B cell (primary cell): ENCODE measurements around the gene MINDY4B. TPM values are rescaled to one million over a fixed set of nuclear protein-coding genes. Genes with fewer than 3 reads are reported as not detected.

Experiments
- ATAC-seq: fragments of 200-7000 bp; cut with Tn5 transposase; one replicate; pipeline ENCODE4 v1.10.0; 2021; ENCODE audit warnings: low read depth, mild to moderate bottlenecking, moderate number of reproducible peaks, moderate library complexity
- CTCF ChIA-PET: fragments of 350-600 bp; sonication (Branson Sonifier 250); formaldehyde crosslinking; loops from one replicate; lab custom pipeline; 2021; ENCODE audit warnings: antibody characterized with exemption, inconsistent platforms; lab: Charles Lee
- POLR2A ChIA-PET: fragments of 350-600 bp; sonication (Branson Sonifier 250); formaldehyde crosslinking; loops from one replicate; lab custom pipeline; 2021; ENCODE audit warnings: antibody characterized with exemption; lab: Charles Lee
- DNase-seq: peaks from one replicate; pipeline ENCODE4 v3.0.0; 2013
- H2AFZ ChIP-seq: 2 replicates; pipeline ENCODE4 v1.6.1; 2012; ENCODE audit warnings: mild to moderate bottlenecking, low read depth, low read length; ENCODE audit not compliant: insufficient read depth, poor library complexity, severe bottlenecking
- H3K27ac ChIP-seq, 2 donors: 1 replicate in 1 of 2; 2 replicates in 1 of 2; pipeline ENCODE4 v1.5.1; 2012 to 2013; ENCODE audit warnings: low read length in 2 of 2, mild to moderate bottlenecking in 2 of 2, moderate library complexity in 1 of 2
- H3K27me3 ChIP-seq, 4 experiments: fragments of 200-600 bp in 1 of 4; sonication (generic) in 1 of 4; replicated peaks in 1 of 4; 1 replicate in 2 of 4; 2 replicates in 2 of 4; pipeline versions ENCODE4 v1.6.1 to v1.7.0; 2013 to 2016; ENCODE audit warnings: low read length in 3 of 4, mild to moderate bottlenecking in 2 of 4, mixed read lengths in 1 of 4, moderate library complexity in 1 of 4; ENCODE audit not compliant: insufficient read depth in 4 of 4, control insufficient read depth in 3 of 4; ENCODE audit errors: control extremely low read depth in 1 of 4
- H3K36me3 ChIP-seq, 2 experiments: replicated peaks in 1 of 2; 1 replicate in 1 of 2; 2 replicates in 1 of 2; pipeline versions ENCODE4 v1.6.1 to v1.7.1; 2013; ENCODE audit warnings: low read length in 1 of 2; ENCODE audit not compliant: insufficient read depth in 2 of 2, control insufficient read depth in 1 of 2; ENCODE audit errors: control extremely low read depth in 1 of 2, extremely low read depth in 1 of 2
- H3K4me1 ChIP-seq, 2 donors: fragments of 200-600 bp in 1 of 2; sonication (generic) in 1 of 2; 1 replicate in 1 of 2; 2 replicates in 1 of 2; pipeline versions ENCODE4 v1.5.1 to v1.6.1; 2013 to 2017; ENCODE audit warnings: low read length in 2 of 2; ENCODE audit not compliant: control insufficient read depth in 2 of 2, insufficient read depth in 2 of 2
- H3K4me2 ChIP-seq: replicated peaks from 2 replicates; pipeline ENCODE3; 2012; ENCODE audit warnings: mild to moderate bottlenecking, low read depth, low read length; ENCODE audit not compliant: poor library complexity, severe bottlenecking
- H3K4me3 ChIP-seq, 5 experiments: fragments of 200-600 bp in 1 of 5; sonication (generic) in 1 of 5; 1 replicate in 3 of 5; 2 replicates in 2 of 5; pipeline versions ENCODE4 v1.5.1 to v1.7.0; 2011 to 2016; ENCODE audit warnings: low read length in 4 of 5, mild to moderate bottlenecking in 4 of 5, low read depth in 2 of 5, control low read depth in 1 of 5, moderate library complexity in 1 of 5; ENCODE audit not compliant: insufficient read depth in 1 of 5; ENCODE audit errors: control extremely low read depth in 1 of 5, extremely low read depth in 1 of 5
- H3K79me2 ChIP-seq: fragments of 200-600 bp; sonication (generic); one replicate; pipeline ENCODE4 v1.6.0; 2016; ENCODE audit warnings: low read length; ENCODE audit not compliant: control insufficient read depth, insufficient read depth
- H3K9ac ChIP-seq: fragments of 200-600 bp; sonication (generic); 2 replicates; pipeline ENCODE4 v1.6.1; 2017; ENCODE audit warnings: mild to moderate bottlenecking, low read length, moderate library complexity
- H3K9me3 ChIP-seq, 3 donors: one replicate each; pipeline versions ENCODE4 v1.6.1 to v1.7.1; 2013; ENCODE audit warnings: low read length in 2 of 3; ENCODE audit not compliant: control insufficient read depth in 2 of 3, insufficient read depth in 1 of 3; ENCODE audit errors: control extremely low read depth in 1 of 3
- H4K20me1 ChIP-seq: 2 replicates; pipeline ENCODE4 v1.6.0; 2012; ENCODE audit warnings: mild to moderate bottlenecking, low read length; ENCODE audit not compliant: insufficient read depth, control insufficient read depth, poor library complexity, severe bottlenecking
- H3K27ac Mint-ChIP-seq: one replicate; pipeline ENCODE4 v1.8.0; 2021; ENCODE audit warnings: mixed read lengths
- H3K27me3 Mint-ChIP-seq: one replicate; pipeline ENCODE4 v1.8.0; 2021; ENCODE audit warnings: mixed read lengths
- H3K4me1 Mint-ChIP-seq: one replicate; pipeline ENCODE4 v1.8.0; 2021; ENCODE audit warnings: mixed read lengths
- H3K4me3 Mint-ChIP-seq: one replicate; pipeline ENCODE4 v1.8.0; 2021; ENCODE audit warnings: mixed read lengths
- H3K9me3 Mint-ChIP-seq: one replicate; pipeline ENCODE4 v1.8.0; 2022; ENCODE audit warnings: mixed read lengths; ENCODE audit not compliant: insufficient read depth
- EZH2 ChIP-seq: IDR thresholded peaks from 2 replicates; pipeline ENCODE4 v1.6.1; 2012; ENCODE audit warnings: borderline replicate concordance, low read depth, mild to moderate bottlenecking, moderate library complexity, low read length; ENCODE audit not compliant: insufficient read depth, poor library complexity, severe bottlenecking
- WGBS: methylation state at CpG from one replicate; pipeline ENCODE4 v1.1.5; 2013; ENCODE audit warnings: missing lambda C conversion rate; ENCODE audit not compliant: insufficient coverage; 5-methylcytosine and 5-hydroxymethylcytosine counted together
- intact Hi-C: fragments of 100-400 bp; cut with micrococcal nuclease; formaldehyde crosslinking; loops from one replicate; pipeline ENCODE4 v1.10.0; 2022
- polyA plus RNA-seq: library from polyadenylated mRNA; depleted of rRNA; stranded (reverse); fragments of >200 nt; gene quantifications from 2 replicates; pipeline ENCODE4 v1.2.3, GENCODE V29; 2012
- total RNA-seq, 2 donors: library from RNA; stranded (reverse); fragments of 120-200 nt in 1 of 2; gene quantifications; 1 replicate in 1 of 2; 2 replicates in 1 of 2; pipeline versions ENCODE4 v1.2.3 to v1.2.4, GENCODE V29; 2013 to 2022
- TF ChIP-seq, protein P1 (sequence below): fragments of 200-600 bp; IDR thresholded peaks from one replicate; pipeline ENCODE4 v1.8.0; 2022; ENCODE audit warnings: antibody characterized with exemption, mild to moderate bottlenecking

The MINDY4B gene
- total and polyA plus RNA-seq, 2 donors (not counting 1 experiment from before 2014, with no cell fraction given): not detected

GRCh38 chr3:150850191-150850590, 55.0 kb downstream of the MINDY4B start:
- no peak for DNase-seq
- no peak overlapping the region for H3K4me3 ChIP-seq
- H2AFZ ChIP-seq: no peak overlapping the region
- TF ChIP-seq, protein P1, sequence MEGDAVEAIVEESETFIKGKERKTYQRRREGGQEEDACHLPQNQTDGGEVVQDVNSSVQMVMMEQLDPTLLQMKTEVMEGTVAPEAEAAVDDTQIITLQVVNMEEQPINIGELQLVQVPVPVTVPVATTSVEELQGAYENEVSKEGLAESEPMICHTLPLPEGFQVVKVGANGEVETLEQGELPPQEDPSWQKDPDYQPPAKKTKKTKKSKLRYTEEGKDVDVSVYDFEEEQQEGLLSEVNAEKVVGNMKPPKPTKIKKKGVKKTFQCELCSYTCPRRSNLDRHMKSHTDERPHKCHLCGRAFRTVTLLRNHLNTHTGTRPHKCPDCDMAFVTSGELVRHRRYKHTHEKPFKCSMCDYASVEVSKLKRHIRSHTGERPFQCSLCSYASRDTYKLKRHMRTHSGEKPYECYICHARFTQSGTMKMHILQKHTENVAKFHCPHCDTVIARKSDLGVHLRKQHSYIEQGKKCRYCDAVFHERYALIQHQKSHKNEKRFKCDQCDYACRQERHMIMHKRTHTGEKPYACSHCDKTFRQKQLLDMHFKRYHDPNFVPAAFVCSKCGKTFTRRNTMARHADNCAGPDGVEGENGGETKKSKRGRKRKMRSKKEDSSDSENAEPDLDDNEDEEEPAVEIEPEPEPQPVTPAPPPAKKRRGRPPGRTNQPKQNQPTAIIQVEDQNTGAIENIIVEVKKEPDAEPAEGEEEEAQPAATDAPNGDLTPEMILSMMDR: no peak
- TF ChIP-seq EZH2: no peak
- no peak for ATAC-seq
- no peak overlapping the region for H3K9ac ChIP-seq
- H3K36me3 ChIP-seq: no peaks in the 10 kb centered on the region
- H3K4me1 Mint-ChIP-seq: no peaks in the 10 kb centered on the region
- CTCF ChIA-PET: interaction anchor here (1.8 kb wide), 1 partner anchor 15 kb away, joined by 3 read pairs; no protein-coding TSS in a partner anchor
- POLR2A ChIA-PET: no interaction called here
- H3K9me3 Mint-ChIP-seq: peaks cover 2% of the 10 kb centered on the region
- intact Hi-C loops: no loop called here
- WGBS: 58% methylated on average over 2 of the region's 3 CpGs
- H3K27me3 Mint-ChIP-seq: peaks cover 11% of the 10 kb centered on the region
- H3K9me3 ChIP-seq: peaks cover 5% of the 10 kb centered on the region in 3 donors
- H3K27me3 ChIP-seq: no peaks in the 10 kb centered on the region
- no peaks in the 10 kb centered on the region for H4K20me1 ChIP-seq
- no peaks in the 10 kb centered on the region for H3K4me1 ChIP-seq
- no peak overlapping the region for H3K4me3 Mint-ChIP-seq
- H3K27ac Mint-ChIP-seq: no peak overlapping the region
- H3K4me2 ChIP-seq: no peak overlapping the region
- no peaks in the 10 kb centered on the region for H3K79me2 ChIP-seq
- no peak overlapping the region for H3K27ac ChIP-seq

GRCh38 chr3:150848864-150849263, 56.4 kb downstream of the MINDY4B start:
- intact Hi-C loops: no loop called here
- Mint-ChIP-seq H3K27ac (no peak overlapping the region), H3K27me3 (peaks cover 5% of the 10 kb centered on the region), H3K4me3 (no peak overlapping the region), H3K4me1 (no peaks in the 10 kb centered on the region), H3K9me3 (peaks cover 2% of the 10 kb centered on the region)
- WGBS: no CpG with 5 or more reads among the region's 1 CpG
- H4K20me1 ChIP-seq: no peaks in the 10 kb centered on the region
- CTCF ChIA-PET: interaction anchor here (1.8 kb wide), 1 partner anchor 16 kb away, joined by 3 read pairs; no protein-coding TSS in a partner anchor
- no peak overlapping the region for H3K27ac ChIP-seq
- no peak overlapping the region for H3K4me2 ChIP-seq
- no peaks in the 10 kb centered on the region for H3K79me2 ChIP-seq
- no peaks in the 10 kb centered on the region for H3K4me1 ChIP-seq
- H3K36me3 ChIP-seq: no peaks in the 10 kb centered on the region
- ATAC-seq (no peak), DNase-seq (no peak)
- no peaks in the 10 kb centered on the region for H3K27me3 ChIP-seq
- H3K9me3 ChIP-seq: peaks cover 5% of the 10 kb centered on the region in 3 donors
- POLR2A ChIA-PET: no interaction called here
- H2AFZ ChIP-seq: no peak overlapping the region
- no peak overlapping the region for H3K4me3 ChIP-seq
- no peak for TF ChIP-seq EZH2
- TF ChIP-seq, protein P1: no peak
- no peak overlapping the region for H3K9ac ChIP-seq
